SK-N-SH treated with all-trans-retinoic acid at 6 μM for 48 hours (cell line): ENCODE measurements around the gene TRAP1.

Source experiments
- ATAC-seq: fragments of 200-7000 bp; cut with Tn5 transposase; 3 replicates; pipeline ENCODE4 v1.9.1; 2020; ENCODE audit warnings: mild to moderate bottlenecking, moderate library complexity
- ARNTL ChIP-seq: fragments of 450-650 bp; formaldehyde crosslinking; IDR thresholded peaks from 2 replicates; pipeline ENCODE4 v1.5.0; 2020; ENCODE audit warnings: low read depth, mild to moderate bottlenecking, moderate library complexity, borderline replicate concordance
- BACH2 ChIP-seq: fragments of 250-450 bp; sonication (Bioruptor Pico); IDR thresholded peaks from 2 replicates; pipeline ENCODE4 v1.9.0; 2021; ENCODE audit warnings: mild to moderate bottlenecking, borderline replicate concordance
- CSDC2 ChIP-seq: fragments of 250-450 bp; sonication (Bioruptor Pico); IDR thresholded peaks from 2 replicates; pipeline ENCODE4 v1.5.0; 2020; ENCODE audit warnings: mild to moderate bottlenecking, moderate library complexity
- ESRRG ChIP-seq: fragments of 250-450 bp; sonication (Bioruptor Pico); IDR thresholded peaks from 2 replicates; pipeline ENCODE4 v1.6.1; 2021; ENCODE audit warnings: mild to moderate bottlenecking
- GLIS3 ChIP-seq: fragments of 250-450 bp; sonication (Bioruptor Pico); IDR thresholded peaks from 2 replicates; pipeline ENCODE4 v1.5.0; 2020; ENCODE audit warnings: mild to moderate bottlenecking, moderate library complexity
- ISL1 ChIP-seq: fragments of 250-450 bp; sonication (Bioruptor Pico); IDR thresholded peaks from 2 replicates; pipeline ENCODE4 v2.1.2; 2022; ENCODE audit warnings: mild to moderate bottlenecking, moderate library complexity
- OSR1 ChIP-seq: fragments of 250-450 bp; sonication (Bioruptor Pico); IDR thresholded peaks from 2 replicates; pipeline ENCODE4 v1.8.0; 2022; ENCODE audit warnings: moderate library complexity, mild to moderate bottlenecking, inconsistent platforms
- RARB ChIP-seq: fragments of 250-450 bp; sonication (Bioruptor Pico); IDR thresholded peaks from 2 replicates; pipeline ENCODE4 v1.8.0; 2021; ENCODE audit warnings: mild to moderate bottlenecking, moderate library complexity
- TCF4 ChIP-seq: fragments of 250-450 bp; sonication (Bioruptor Pico); IDR thresholded peaks from 2 replicates; pipeline ENCODE4 v1.8.0; 2021; ENCODE audit warnings: mild to moderate bottlenecking, moderate library complexity, borderline replicate concordance
- TOX ChIP-seq: fragments of 250-450 bp; sonication (Bioruptor Pico); IDR thresholded peaks from 2 replicates; pipeline ENCODE4 v1.8.0; 2021; ENCODE audit warnings: mild to moderate bottlenecking, moderate library complexity, borderline replicate concordance
- ZC3H10 ChIP-seq: fragments of 250-450 bp; sonication (Bioruptor Pico); IDR thresholded peaks from 2 replicates; pipeline ENCODE4 v1.5.1; 2021; ENCODE audit warnings: mild to moderate bottlenecking, moderate library complexity
- ZFP30 ChIP-seq: fragments of 450-650 bp; formaldehyde crosslinking; IDR thresholded peaks from 2 replicates; pipeline ENCODE4 v1.5.0; 2022; ENCODE audit warnings: mild to moderate bottlenecking, moderate library complexity
- ZNF70 ChIP-seq: fragments of 450-650 bp; formaldehyde crosslinking; IDR thresholded peaks from 2 replicates; pipeline ENCODE4 v1.5.0; 2020; ENCODE audit warnings: mild to moderate bottlenecking, moderate library complexity
- TF ChIP-seq, protein P1 (sequence below): fragments of 250-450 bp; sonication (Bioruptor Pico); IDR thresholded peaks from 2 replicates; pipeline ENCODE4 v1.8.0; 2020; ENCODE audit warnings: mild to moderate bottlenecking, moderate library complexity, borderline replicate concordance
- TF ChIP-seq, protein P2 (sequence below): fragments of 250-450 bp; sonication (Bioruptor Pico); IDR thresholded peaks from 2 replicates; pipeline ENCODE4 v1.5.1; 2020; ENCODE audit warnings: low read depth, mild to moderate bottlenecking, moderate library complexity
- TF ChIP-seq, protein P3 (sequence below): fragments of 250-450 bp; sonication (Bioruptor Pico); IDR thresholded peaks from 2 replicates; pipeline ENCODE4 v1.8.0; 2021; ENCODE audit warnings: low read depth, mild to moderate bottlenecking, moderate library complexity, borderline replicate concordance
- TF ChIP-seq, protein P4 (sequence below): fragments of 250-450 bp; sonication (Bioruptor Pico); IDR thresholded peaks from 2 replicates; pipeline ENCODE4 v1.5.0; 2020; ENCODE audit warnings: mild to moderate bottlenecking, moderate library complexity

TRAP1 gene

DNA sequence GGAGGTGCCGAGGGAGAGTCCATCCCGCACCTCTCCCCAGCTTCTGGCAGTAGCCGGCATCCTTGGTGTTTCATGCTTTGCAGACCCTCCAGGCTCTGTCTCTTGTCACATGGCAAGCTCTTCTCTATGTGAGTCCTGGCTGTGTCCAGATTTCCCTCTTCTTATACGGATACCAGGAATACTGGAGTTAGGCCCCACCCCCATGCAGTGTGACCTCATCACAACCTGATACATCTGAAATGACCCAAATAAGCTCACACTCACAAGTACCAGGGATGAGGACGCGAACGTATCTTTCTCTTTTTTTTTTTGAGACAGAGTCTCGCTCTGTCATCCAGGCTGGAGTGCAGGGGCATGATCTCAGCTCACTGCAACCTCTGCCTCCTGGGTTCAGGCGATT is 23.3 kb downstream of the TRAP1 start:
- no peak for ATAC-seq
- TF ChIP-seq RARB (CRISPR knock-in tag) = no peak
- TF ChIP-seq ARNTL (CRISPR knock-in tag) = no peak
- TF ChIP-seq TOX (CRISPR knock-in tag) = no peak
- no peak for TF ChIP-seq TCF4 (CRISPR knock-in tag)
- no peak for TF ChIP-seq ZC3H10 (CRISPR knock-in tag)
- TF ChIP-seq ISL1 (CRISPR knock-in tag) = no peak
- TF ChIP-seq OSR1 (CRISPR knock-in tag) = no peak
- TF ChIP-seq BACH2 (CRISPR knock-in tag) = no peak
- TF ChIP-seq, protein P1, sequence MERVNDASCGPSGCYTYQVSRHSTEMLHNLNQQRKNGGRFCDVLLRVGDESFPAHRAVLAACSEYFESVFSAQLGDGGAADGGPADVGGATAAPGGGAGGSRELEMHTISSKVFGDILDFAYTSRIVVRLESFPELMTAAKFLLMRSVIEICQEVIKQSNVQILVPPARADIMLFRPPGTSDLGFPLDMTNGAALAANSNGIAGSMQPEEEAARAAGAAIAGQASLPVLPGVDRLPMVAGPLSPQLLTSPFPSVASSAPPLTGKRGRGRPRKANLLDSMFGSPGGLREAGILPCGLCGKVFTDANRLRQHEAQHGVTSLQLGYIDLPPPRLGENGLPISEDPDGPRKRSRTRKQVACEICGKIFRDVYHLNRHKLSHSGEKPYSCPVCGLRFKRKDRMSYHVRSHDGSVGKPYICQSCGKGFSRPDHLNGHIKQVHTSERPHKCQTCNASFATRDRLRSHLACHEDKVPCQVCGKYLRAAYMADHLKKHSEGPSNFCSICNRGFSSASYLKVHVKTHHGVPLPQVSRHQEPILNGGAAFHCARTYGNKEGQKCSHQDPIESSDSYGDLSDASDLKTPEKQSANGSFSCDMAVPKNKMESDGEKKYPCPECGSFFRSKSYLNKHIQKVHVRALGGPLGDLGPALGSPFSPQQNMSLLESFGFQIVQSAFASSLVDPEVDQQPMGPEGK = no peak

DNA sequence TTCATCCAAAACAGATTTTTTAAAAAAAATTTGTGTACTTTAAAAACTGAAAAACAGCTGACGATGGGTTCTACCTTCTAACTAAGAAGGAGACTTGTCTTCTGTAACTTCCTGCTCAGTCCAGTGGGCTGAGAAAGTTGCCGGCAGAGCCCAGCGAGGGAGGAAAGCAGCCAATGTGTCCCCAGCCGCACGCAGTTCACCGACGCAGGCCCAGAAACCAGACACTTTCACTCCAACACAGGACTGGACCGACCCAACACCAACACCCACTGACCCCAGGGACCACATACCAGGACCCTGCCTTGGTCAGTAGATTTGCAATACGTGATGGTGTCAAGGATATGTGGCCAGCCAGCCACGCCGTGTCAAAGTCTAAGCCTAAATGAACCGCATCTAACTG is 25.6 kb downstream of the TRAP1 start:
- no peak for TF ChIP-seq OSR1 (CRISPR knock-in tag)
- no peak for TF ChIP-seq GLIS3
- TF ChIP-seq TOX (CRISPR knock-in tag) = no peak
- TF ChIP-seq, protein P2, sequence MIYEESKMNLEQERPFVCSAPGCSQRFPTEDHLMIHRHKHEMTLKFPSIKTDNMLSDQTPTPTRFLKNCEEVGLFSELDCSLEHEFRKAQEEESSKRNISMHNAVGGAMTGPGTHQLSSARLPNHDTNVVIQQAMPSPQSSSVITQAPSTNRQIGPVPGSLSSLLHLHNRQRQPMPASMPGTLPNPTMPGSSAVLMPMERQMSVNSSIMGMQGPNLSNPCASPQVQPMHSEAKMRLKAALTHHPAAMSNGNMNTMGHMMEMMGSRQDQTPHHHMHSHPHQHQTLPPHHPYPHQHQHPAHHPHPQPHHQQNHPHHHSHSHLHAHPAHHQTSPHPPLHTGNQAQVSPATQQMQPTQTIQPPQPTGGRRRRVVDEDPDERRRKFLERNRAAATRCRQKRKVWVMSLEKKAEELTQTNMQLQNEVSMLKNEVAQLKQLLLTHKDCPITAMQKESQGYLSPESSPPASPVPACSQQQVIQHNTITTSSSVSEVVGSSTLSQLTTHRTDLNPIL (CRISPR knock-in tag) = no peak
- no peak for TF ChIP-seq ZNF70 (CRISPR knock-in tag)
- TF ChIP-seq, protein P3, sequence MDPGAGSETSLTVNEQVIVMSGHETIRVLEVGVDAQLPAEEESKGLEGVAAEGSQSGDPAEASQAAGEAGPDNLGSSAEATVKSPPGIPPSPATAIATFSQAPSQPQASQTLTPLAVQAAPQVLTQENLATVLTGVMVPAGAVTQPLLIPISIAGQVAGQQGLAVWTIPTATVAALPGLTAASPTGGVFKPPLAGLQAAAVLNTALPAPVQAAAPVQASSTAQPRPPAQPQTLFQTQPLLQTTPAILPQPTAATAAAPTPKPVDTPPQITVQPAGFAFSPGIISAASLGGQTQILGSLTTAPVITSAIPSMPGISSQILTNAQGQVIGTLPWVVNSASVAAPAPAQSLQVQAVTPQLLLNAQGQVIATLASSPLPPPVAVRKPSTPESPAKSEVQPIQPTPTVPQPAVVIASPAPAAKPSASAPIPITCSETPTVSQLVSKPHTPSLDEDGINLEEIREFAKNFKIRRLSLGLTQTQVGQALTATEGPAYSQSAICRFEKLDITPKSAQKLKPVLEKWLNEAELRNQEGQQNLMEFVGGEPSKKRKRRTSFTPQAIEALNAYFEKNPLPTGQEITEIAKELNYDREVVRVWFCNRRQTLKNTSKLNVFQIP (CRISPR knock-in tag) = no peak
- no peak for ATAC-seq

DNA sequence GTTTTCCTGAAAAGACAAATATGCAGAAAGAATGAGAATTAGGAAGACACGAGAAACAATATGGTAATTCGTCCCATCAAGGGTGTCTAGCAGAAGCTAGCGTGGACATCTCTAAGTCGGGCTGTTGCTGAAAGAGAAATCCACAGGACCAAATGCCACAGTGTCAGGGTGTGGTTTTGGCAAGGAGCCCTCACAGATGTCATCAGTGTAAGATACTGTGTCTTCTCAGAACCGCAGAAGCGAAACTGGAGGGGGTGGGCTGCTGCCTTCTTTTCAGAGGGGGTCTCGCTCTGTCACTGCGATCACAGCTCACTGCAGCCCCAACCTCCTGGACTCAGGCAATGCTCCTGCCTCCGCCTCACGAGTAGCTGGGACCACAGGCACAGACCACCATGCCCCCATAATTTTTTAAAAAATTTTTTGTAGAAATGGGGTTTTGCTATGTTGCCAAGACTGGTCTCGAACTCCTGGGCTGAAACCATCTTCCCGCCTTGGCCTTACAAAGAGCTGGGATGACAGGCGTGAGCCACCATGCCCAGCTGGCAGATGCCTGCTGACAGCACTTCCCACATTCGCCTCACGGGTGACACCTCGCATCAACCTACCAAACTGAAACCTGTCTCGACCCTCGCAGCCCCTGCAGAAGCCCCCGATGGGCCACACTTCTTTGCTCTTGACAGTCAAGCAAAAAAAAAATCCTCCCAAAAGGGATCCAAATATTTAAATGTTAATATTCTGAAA is 26.2 kb downstream of the TRAP1 start:
- no peak for ATAC-seq
- TF ChIP-seq ESRRG (CRISPR knock-in tag) = no peak

DNA sequence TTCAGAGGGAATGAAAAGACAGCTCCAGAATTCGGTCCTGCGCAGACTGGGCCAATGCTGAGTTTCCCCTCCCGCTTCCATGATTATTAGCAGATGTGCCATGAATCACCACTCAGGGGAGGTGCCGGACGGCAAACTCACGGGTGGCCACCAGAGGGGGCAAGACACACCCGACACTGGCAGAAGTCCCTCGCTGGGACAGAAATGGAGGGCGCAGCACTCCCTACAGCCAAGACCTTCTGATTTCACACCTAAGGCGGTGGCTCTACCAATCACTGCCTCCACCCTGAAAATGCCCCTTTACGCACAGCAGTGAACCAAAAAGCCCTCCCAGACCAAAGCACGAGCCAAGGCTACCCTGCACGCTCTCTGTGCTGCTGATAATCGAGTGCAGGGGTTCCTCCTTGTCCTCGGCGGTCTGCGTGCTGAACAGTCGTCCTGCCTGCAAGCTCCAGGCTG is 26.8 kb downstream of the TRAP1 start:
- TF ChIP-seq OSR1 (CRISPR knock-in tag) (no peak), ZNF70 (CRISPR knock-in tag) (peak; percentile 10; the same call in 1 of the 2 replicates), TCF4 (CRISPR knock-in tag) (peak; percentile 85), ARNTL (CRISPR knock-in tag) (no peak)
- ATAC-seq = peak; percentile 99

DNA sequence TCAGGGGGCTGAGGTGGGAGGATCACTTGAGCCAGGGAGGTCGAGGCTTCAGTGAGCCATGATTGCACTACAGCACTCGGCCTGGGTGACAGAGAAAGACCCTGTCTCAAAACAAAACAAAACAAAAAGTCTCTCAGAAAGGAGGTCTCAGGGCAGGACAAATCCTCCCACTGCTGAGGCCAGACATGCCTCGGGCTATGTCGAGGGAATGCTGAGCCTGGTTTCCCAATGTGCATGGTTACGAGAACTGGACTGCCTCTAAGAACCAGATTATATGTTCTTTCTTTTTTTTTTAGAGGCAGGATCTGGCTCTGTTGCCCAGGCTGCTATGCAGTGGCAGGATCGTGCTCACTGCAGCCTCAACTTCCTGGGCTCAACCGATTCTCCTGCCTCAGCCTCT is 27.6 kb downstream of the TRAP1 start:
- no peak for ATAC-seq
- TF ChIP-seq, protein P4, sequence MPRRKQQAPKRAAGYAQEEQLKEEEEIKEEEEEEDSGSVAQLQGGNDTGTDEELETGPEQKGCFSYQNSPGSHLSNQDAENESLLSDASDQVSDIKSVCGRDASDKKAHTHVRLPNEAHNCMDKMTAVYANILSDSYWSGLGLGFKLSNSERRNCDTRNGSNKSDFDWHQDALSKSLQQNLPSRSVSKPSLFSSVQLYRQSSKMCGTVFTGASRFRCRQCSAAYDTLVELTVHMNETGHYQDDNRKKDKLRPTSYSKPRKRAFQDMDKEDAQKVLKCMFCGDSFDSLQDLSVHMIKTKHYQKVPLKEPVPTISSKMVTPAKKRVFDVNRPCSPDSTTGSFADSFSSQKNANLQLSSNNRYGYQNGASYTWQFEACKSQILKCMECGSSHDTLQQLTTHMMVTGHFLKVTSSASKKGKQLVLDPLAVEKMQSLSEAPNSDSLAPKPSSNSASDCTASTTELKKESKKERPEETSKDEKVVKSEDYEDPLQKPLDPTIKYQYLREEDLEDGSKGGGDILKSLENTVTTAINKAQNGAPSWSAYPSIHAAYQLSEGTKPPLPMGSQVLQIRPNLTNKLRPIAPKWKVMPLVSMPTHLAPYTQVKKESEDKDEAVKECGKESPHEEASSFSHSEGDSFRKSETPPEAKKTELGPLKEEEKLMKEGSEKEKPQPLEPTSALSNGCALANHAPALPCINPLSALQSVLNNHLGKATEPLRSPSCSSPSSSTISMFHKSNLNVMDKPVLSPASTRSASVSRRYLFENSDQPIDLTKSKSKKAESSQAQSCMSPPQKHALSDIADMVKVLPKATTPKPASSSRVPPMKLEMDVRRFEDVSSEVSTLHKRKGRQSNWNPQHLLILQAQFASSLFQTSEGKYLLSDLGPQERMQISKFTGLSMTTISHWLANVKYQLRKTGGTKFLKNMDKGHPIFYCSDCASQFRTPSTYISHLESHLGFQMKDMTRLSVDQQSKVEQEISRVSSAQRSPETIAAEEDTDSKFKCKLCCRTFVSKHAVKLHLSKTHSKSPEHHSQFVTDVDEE (CRISPR knock-in tag) = no peak
- TF ChIP-seq ARNTL (CRISPR knock-in tag) = no peak
- no peak for TF ChIP-seq BACH2 (CRISPR knock-in tag)
- TF ChIP-seq CSDC2 = no peak
- TF ChIP-seq ISL1 (CRISPR knock-in tag) = no peak
- no peak for TF ChIP-seq ZNF70 (CRISPR knock-in tag)
- TF ChIP-seq, protein P1 = no peak
- TF ChIP-seq TOX (CRISPR knock-in tag) = no peak
- TF ChIP-seq ZFP30 (CRISPR knock-in tag) = no peak
